MM.1S (cell line): ENCODE measurements around the gene ADCY9.

Experiments used
- EZH2phosphoT487 ChIP-seq: fragments of 300-600 bp; sonication (generic); IDR thresholded peaks from 2 replicates; pipeline ENCODE4 v1.6.1; 2018; ENCODE audit warnings: antibody characterized with exemption, low read length
- TF ChIP-seq, protein P1 (sequence below): fragments of 300-600 bp; sonication (generic); IDR thresholded peaks from 2 replicates; pipeline ENCODE4 v1.5.1; 2016; ENCODE audit warnings: antibody characterized with exemption, low read length, mixed read lengths

DNA sequence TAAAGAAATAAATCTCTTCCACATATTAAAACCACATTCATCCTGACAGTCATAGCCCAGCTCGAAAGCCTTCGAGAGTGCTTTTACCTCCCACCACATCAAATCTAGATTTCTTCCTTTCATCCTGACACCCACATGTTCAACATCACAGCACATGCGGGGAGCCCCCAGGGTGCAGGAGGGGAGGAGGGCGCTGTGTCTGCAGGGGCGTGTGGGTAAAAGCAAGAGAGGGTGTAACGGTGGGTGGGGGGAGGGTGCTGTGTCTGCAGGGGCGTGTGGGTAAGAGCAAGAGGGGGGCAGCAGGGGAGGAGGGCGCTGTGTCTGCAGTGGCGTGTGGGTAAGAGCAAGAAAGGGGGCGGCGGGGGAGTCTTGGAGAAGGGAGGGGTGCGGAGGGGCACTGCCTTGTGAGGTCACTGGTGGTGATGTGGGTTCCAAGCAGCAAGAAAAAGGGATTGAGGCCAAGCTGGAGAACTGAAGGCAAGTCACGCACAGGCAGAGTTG is 34.7 kb downstream of the ADCY9 start:
- TF ChIP-seq, protein P1, sequence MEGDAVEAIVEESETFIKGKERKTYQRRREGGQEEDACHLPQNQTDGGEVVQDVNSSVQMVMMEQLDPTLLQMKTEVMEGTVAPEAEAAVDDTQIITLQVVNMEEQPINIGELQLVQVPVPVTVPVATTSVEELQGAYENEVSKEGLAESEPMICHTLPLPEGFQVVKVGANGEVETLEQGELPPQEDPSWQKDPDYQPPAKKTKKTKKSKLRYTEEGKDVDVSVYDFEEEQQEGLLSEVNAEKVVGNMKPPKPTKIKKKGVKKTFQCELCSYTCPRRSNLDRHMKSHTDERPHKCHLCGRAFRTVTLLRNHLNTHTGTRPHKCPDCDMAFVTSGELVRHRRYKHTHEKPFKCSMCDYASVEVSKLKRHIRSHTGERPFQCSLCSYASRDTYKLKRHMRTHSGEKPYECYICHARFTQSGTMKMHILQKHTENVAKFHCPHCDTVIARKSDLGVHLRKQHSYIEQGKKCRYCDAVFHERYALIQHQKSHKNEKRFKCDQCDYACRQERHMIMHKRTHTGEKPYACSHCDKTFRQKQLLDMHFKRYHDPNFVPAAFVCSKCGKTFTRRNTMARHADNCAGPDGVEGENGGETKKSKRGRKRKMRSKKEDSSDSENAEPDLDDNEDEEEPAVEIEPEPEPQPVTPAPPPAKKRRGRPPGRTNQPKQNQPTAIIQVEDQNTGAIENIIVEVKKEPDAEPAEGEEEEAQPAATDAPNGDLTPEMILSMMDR: no peak
- no peak for TF ChIP-seq EZH2phosphoT487
